NB4 (cell line): ENCODE data around the gene NTN1.

Experiments
- CTCF ChIP-seq: IDR thresholded peaks from one replicate; pipeline ENCODE4 v1.5.1; 2012; ENCODE audit warnings: low read depth, low read length
- MAX ChIP-seq: IDR thresholded peaks from 2 replicates; pipeline ENCODE4 v1.6.1; 2011; ENCODE audit warnings: low read depth, low read length
- MYC ChIP-seq: IDR thresholded peaks from 2 replicates; pipeline ENCODE4 v1.6.1; 2011; ENCODE audit warnings: low read depth, low read length
- POLR2A ChIP-seq: IDR thresholded peaks from 2 replicates; pipeline ENCODE4 v1.6.1; 2011; ENCODE audit warnings: mild to moderate bottlenecking; ENCODE audit not compliant: insufficient read length; ENCODE audit errors: extremely low read depth

- no peak for TF ChIP-seq CTCF
- no peak for TF ChIP-seq MYC
- TF ChIP-seq POLR2A, result no peak
- TF ChIP-seq MAX, result no peak
These were observed 191.3 kb downstream of the NTN1 start for GRCh38 chr17:9212376-9213302.
